H1 (cell line): ENCODE measurements around the gene UBE2E2. TPM values are rescaled to one million over a fixed set of nuclear protein-coding genes. Genes with fewer than 3 reads are reported as not detected.

ENCODE experiments used
- BRCA1 ChIP-seq: IDR thresholded peaks from 2 replicates; pipeline ENCODE4 v1.6.1; 2012; ENCODE audit warnings: low read depth, low read length, improper control_type of control experiment
- CREB1 ChIP-seq: IDR thresholded peaks from 2 replicates; pipeline ENCODE4 v1.6.1; 2012; ENCODE audit warnings: inconsistent platforms
- JUND ChIP-seq: IDR thresholded peaks from 2 replicates; pipeline ENCODE4 v1.6.1; 2011; ENCODE audit warnings: mild to moderate bottlenecking, improper control_type of control experiment, low read length
- POU5F1 ChIP-seq: IDR thresholded peaks from 2 replicates; pipeline ENCODE4 v1.6.1; 2011; ENCODE audit warnings: low read depth, mild to moderate bottlenecking, low read length, moderate library complexity
- RAD21 ChIP-seq, 2 experiments: IDR thresholded peaks in 1 of 2; conservative IDR thresholded peaks in 1 of 2; 2 replicates each; pipeline ENCODE4 v1.6.1; 2011; ENCODE audit warnings: low read depth in 2 of 2, low read length in 2 of 2, improper control_type of control experiment in 1 of 2, inconsistent platforms in 1 of 2, mild to moderate bottlenecking in 1 of 2, moderate library complexity in 1 of 2
- SIRT6 ChIP-seq: IDR thresholded peaks from one replicate; pipeline ENCODE4 v1.7.1; 2012; ENCODE audit warnings: low read length, inconsistent platforms
- polyA plus RNA-seq, 7 experiments: library from polyadenylated mRNA; depleted of rRNA in 3 of 7; stranded (reverse) in 5 of 7; unstranded in 2 of 7; fragments of >200 nt in 5 of 7; fragments of 200-250 nt in 2 of 7; gene quantifications; 1 replicate in 5 of 7; 2 replicates in 1 of 7; 4 replicates in 1 of 7; pipeline versions ENCODE4 v1.2.1 to v1.2.3, GENCODE V29; 2011 to 2013; ENCODE audit warnings: missing spikeins in 2 of 7, mixed read lengths in 2 of 7
- total RNA-seq: library from RNA; stranded (reverse); fragmentation: NEBNext Ultra II Directional; extraction: Animal tissue kit (Norgen Biotek cat#: 25700); gene quantifications from 2 replicates; pipeline ENCODE4 v1.2.1, GENCODE V29; 2021

The UBE2E2 gene
- total and polyA plus RNA-seq, 2 of the 8 experiments (the other 6 are each of a cell fraction or from before 2014, with no cell fraction given) = 57.6 to 70.6 TPM

GRCh38 chr3:23481616-23482278 is 278.6 kb downstream of the UBE2E2 start (continued):
- TF ChIP-seq RAD21 (IDR thresholded peaks at IDR 0.05 in 1 of 2, conservative IDR thresholded peaks at IDR 0.05 in 1 of 2; ENCODE audit: low read depth in 2 of 2, low read length in 2 of 2) = no peak
- no peak for TF ChIP-seq POU5F1
- TF ChIP-seq JUND = no peak
- no peak for TF ChIP-seq SIRT6
- no peak for TF ChIP-seq CREB1
- no peak for TF ChIP-seq BRCA1
